GM12872 (cell line): Measurements from ENCODE around the gene MYH14.
A peak's percentile ranks its signal among the peaks of the same experiment; 100 is the strongest.

Source experiments
- TF ChIP-seq, protein P1 (sequence below): IDR thresholded peaks from 3 replicates; pipeline ENCODE4 v1.5.1; 2011; ENCODE audit warnings: low read depth, mild to moderate bottlenecking, low read length, moderate library complexity; ENCODE audit not compliant: insufficient read depth

The MYH14 gene

GRCh38 chr19:50250450-50251136, 47.2 kb downstream of the MYH14 start:
- TF ChIP-seq, protein P1, sequence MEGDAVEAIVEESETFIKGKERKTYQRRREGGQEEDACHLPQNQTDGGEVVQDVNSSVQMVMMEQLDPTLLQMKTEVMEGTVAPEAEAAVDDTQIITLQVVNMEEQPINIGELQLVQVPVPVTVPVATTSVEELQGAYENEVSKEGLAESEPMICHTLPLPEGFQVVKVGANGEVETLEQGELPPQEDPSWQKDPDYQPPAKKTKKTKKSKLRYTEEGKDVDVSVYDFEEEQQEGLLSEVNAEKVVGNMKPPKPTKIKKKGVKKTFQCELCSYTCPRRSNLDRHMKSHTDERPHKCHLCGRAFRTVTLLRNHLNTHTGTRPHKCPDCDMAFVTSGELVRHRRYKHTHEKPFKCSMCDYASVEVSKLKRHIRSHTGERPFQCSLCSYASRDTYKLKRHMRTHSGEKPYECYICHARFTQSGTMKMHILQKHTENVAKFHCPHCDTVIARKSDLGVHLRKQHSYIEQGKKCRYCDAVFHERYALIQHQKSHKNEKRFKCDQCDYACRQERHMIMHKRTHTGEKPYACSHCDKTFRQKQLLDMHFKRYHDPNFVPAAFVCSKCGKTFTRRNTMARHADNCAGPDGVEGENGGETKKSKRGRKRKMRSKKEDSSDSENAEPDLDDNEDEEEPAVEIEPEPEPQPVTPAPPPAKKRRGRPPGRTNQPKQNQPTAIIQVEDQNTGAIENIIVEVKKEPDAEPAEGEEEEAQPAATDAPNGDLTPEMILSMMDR, result no peak

GRCh38 chr19:50252111-50252886, 48.9 kb downstream of the MYH14 start:
- TF ChIP-seq, protein P1, result peak; percentile 79

- TF ChIP-seq, protein P1, result no peak
These were observed 49.5 kb downstream of the MYH14 start for GRCh38 chr19:50252887-50253268.

DNA sequence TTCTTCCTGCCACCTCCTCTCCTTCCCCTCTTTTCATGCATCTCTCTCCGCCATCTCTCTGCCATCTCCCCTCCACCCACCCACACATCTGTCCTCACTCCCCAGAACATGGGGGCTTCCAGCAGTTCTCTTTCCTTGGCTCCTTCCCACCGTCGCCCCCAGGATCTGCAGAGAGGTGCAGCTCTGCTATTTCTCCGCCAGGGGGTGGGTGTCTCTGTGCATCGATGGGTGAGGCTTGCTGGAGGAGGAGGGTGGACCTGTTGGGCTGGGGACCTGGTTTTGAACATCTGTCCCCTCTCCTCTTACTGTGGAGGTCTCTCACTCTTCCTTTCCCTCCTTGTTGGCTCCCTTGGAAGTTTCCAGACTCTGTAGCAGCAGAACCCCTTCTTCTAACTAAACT, 51.7 kb downstream of the MYH14 start:
- TF ChIP-seq, protein P1, result peak; percentile 35; the same call in 2 of the 3 replicates

DNA sequence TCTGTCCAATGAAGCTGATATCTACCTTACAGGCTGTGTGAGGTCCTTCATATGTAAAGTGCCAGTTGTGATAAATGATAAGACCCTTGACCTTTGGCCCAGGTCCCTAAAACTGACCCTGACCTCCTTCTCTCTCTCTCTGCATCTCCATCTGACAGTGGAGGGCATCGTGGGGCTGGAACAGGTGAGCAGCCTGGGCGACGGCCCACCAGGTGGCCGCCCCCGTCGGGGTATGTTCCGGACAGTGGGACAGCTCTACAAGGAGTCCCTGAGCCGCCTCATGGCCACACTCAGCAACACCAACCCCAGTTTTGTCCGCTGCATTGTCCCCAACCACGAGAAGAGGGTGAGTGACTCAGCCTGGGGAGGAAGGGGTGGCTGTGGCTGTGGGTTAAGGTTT, 53.7 kb downstream of the MYH14 start:
- TF ChIP-seq, protein P1, result no peak

- TF ChIP-seq, protein P1, result peak; percentile 51
These were observed 55.5 kb downstream of the MYH14 start for GRCh38 chr19:50258918-50259372.

- TF ChIP-seq, protein P1, result no peak
These were observed 58.1 kb downstream of the MYH14 start for GRCh38 chr19:50261446-50261970.
